ENCODE measurements around the gene DEPDC5. TPM values are rescaled to one million over a fixed set of nuclear protein-coding genes. Genes with fewer than 3 reads are reported as not detected.

DEPDC5 gene
- total and polyA plus RNA-seq, 2 of the 8 experiments (the other 6 are each of a cell fraction or from before 2014, with no cell fraction given) = 18.3 to 26.5 TPM

DNA sequence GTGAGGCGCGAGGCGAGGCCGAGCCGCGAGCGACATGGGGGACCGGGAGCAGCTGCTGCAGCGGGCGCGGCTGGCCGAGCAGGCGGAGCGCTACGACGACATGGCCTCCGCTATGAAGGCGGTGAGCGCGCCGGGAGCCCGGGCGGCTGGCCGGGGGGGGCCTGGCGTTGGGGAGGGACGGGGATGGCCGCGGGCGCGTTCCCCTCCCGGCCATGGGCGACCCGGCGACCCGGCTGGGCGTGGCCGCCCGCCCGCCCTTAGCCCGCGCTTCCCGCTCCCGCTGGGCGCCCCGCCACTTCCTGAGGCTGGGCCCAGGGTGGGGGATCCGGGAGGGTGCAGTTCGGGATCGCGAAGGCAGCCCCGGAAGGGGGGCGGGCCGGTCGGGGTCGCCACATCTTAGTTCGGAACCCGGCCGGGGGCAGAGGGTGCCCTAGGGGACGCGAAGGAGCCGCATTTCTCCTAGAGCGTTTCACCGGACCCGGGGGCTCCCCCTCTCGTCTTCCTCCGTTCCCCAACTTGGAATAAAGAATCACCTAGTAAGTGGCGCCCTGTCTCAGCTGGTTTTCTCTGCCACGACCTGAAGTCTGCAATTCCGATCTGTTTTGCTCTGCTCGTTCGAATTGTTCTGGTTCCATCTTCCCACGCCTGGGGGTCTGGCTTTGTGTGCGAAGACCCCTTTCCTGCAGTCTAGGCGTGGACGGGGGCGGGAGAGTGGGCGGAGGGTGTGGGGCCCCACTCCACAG lies 191.1 kb downstream of the DEPDC5 start:
- Histone ChIP-seq H4K91ac (replicated peaks; ENCODE audit: insufficient read length, low read length) (peak overlapping the region; percentile 46), H3K56ac (replicated peaks; ENCODE audit: insufficient read length, low read depth, low read length) (peak overlapping the region; percentile 66), H2BK20ac (ENCODE audit: low read length) (no peak overlapping the region), H2AK5ac (ENCODE audit: low read depth, low read length) (no peak overlapping the region), H3K9me3 (ENCODE audit: insufficient read depth in 2 of 2, low read depth in 1 of 2, low read length in 1 of 2) (no peaks in the 10 kb centered on the region), H3K79me2 (ENCODE audit: control insufficient read depth in 1 of 2, insufficient read depth in 2 of 2, low read length in 2 of 2) (peaks cover 22 to 50% of the 10 kb centered on the region in 2 experiments), H3K4me1 (replicated peaks in 1 of 4; ENCODE audit: control insufficient read depth in 3 of 4, insufficient read depth in 4 of 4, low read length in 3 of 4) (peaks cover 2 to 14% (median 11%) of the 10 kb centered on the region in 4 experiments; a peak in 6 of 7 replicates), H2AFZ (ENCODE audit: low read length) (no peak overlapping the region), H4K8ac (ENCODE audit: extremely low read depth, insufficient read depth, low read length) (peak overlapping the region; percentile 97), H4K5ac (ENCODE audit: insufficient read length, low read depth, low read length) (peak overlapping the region; percentile 68), H3K9ac (replicated peaks in 1 of 4; ENCODE audit: extremely low read depth in 1 of 4, low read depth in 3 of 4, low read length in 3 of 4) (peak overlapping the region; percentile 94 to 100 (median 97)), H3K18ac (ENCODE audit: extremely low read depth, low read length) (peak overlapping the region; percentile 43; the same call in 1 of the 2 replicates), H3K36me3 (ENCODE audit: control insufficient read depth in 2 of 4, insufficient read depth in 4 of 4, low read length in 3 of 4) (peaks cover 0 to 28% (median 8%) of the 10 kb centered on the region in 4 experiments; a peak in 4 of 8 replicates), H3K4ac (replicated peaks; ENCODE audit: insufficient read length, low read depth, low read length) (peak overlapping the region; percentile 59), H4K20me1 (replicated peaks in 1 of 2; ENCODE audit: control insufficient read depth in 1 of 2, insufficient read depth in 2 of 2, low read length in 2 of 2) (peaks cover 6 to 10% of the 10 kb centered on the region in 2 experiments), H3K14ac (ENCODE audit: insufficient read length) (peak overlapping the region; percentile 37), H2BK5ac (ENCODE audit: low read depth, low read length) (peak overlapping the region; percentile 89), H3K23ac (ENCODE audit: insufficient read length) (no peak overlapping the region), H3K27me3 (replicated peaks in 1 of 4; ENCODE audit: control insufficient read depth in 3 of 4, extremely low read depth in 1 of 4, insufficient read depth in 3 of 4, low read length in 3 of 4) (no peaks in the 10 kb centered on the region), H3K23me2 (ENCODE audit: low read depth, low read length) (peaks cover 9% of the 10 kb centered on the region; the same call in 1 of the 2 replicates), H3K79me1 (ENCODE audit: low read depth, low read length) (peaks cover 6% of the 10 kb centered on the region), H2BK12ac (ENCODE audit: low read depth, low read length) (no peak overlapping the region), H3K4me3 (ENCODE audit: extremely low read depth in 1 of 4, insufficient read depth in 2 of 4, low read depth in 3 of 4, low read length in 4 of 4) (peak overlapping the region; percentile 80 to 92 (median 85)), H2BK15ac (ENCODE audit: low read length) (no peak overlapping the region), H3K4me2 (ENCODE audit: insufficient read depth in 1 of 2, low read depth in 2 of 2, low read length in 2 of 2) (peak overlapping the region; percentile 86 to 98), H3K27ac (ENCODE audit: low read depth, low read length) (peak overlapping the region; percentile 91), H2BK120ac (replicated peaks; ENCODE audit: low read depth, low read length) (no peak overlapping the region)
- ChIA-PET POLR2A (ENCODE audit: partially characterized antibody) (interaction anchor here (0.6 to 3.5 kb wide), 12 partner anchors 9 to 126 kb away, joined by 3 to 39 read pairs (median 4); no protein-coding TSS in a partner anchor), CTCF (ENCODE audit: partially characterized antibody) (interaction anchor here (0.6 to 2.2 kb wide), 6 partner anchors 18 to 279 kb away, joined by 3 to 5 read pairs (median 4); no protein-coding TSS in a partner anchor)
- 2% methylated on average over 13 of the region's 76 CpGs; no CpG with 5 or more reads in 1 of the 2 experiments for WGBS, 2 experiments (ENCODE audit: extremely low coverage in 1 of 2, insufficient coverage in 1 of 2, insufficient read length in 1 of 2, insufficient replicate concordance in 2 of 2, low coverage in 1 of 2, low lambda C conversion rate in 2 of 2, missing lambda C conversion rate in 1 of 2)
- DNase-seq (ENCODE audit: low read depth in 1 of 2, low spot score in 2 of 2) = peak in 1 of 2 experiments; percentile 71
- FAIRE-seq = no peak
- TF ChIP-seq POLR2A (IDR thresholded peaks at IDR 0.05; ENCODE audit: control extremely low read depth in 1 of 2, low read depth in 2 of 2, low read length in 2 of 2) (peak in 1 of 2 experiments; percentile 73; a peak in 2 of 3 replicates), POLR2AphosphoS5 (IDR thresholded peaks at IDR 0.05; ENCODE audit: low read depth, low read length) (peak; percentile 45), SAP30 (IDR thresholded peaks at IDR 0.05; ENCODE audit: insufficient read depth, insufficient replicate concordance, low read length) (no peak), JUN (IDR thresholded peaks at IDR 0.05; ENCODE audit: low read depth, low read length) (no peak), HDAC2 (IDR thresholded peaks at IDR 0.05; ENCODE audit: borderline replicate concordance in 1 of 2, low read depth in 2 of 2, low read length in 2 of 2) (0 out of 4 replicates have a peak, but pooled peaks of 1 of the 2 experiments have one; percentile 22), MAFK (IDR thresholded peaks at IDR 0.05; ENCODE audit: low read depth, low read length) (no peak), TAF7 (optimal IDR thresholded peaks at IDR 0.05; ENCODE audit: borderline replicate concordance, low read depth, low read length) (peak; percentile 41), PHF8 (conservative IDR thresholded peaks at IDR 0.05; ENCODE audit: low read depth, low read length) (peak; percentile 13; the same call in 1 of the 2 replicates), KDM4A (IDR thresholded peaks at IDR 0.05; ENCODE audit: low read depth, low read length, severe bottlenecking) (peak; percentile 64), BACH1 (IDR thresholded peaks at IDR 0.05; ENCODE audit: low read length) (no peak), CHD2 (IDR thresholded peaks at IDR 0.05; ENCODE audit: low read length) (no peak)
